Measurements from ENCODE around the gene KCNH4. TPM values are rescaled to one million over a fixed set of nuclear protein-coding genes. Genes with fewer than 3 reads are reported as not detected.
A peak's percentile ranks its signal among the peaks of the same experiment; 100 is the strongest.

KCNH4 gene
- polyA plus RNA-seq, 3 donors: 0.05 TPM; not detected in 2

DNA sequence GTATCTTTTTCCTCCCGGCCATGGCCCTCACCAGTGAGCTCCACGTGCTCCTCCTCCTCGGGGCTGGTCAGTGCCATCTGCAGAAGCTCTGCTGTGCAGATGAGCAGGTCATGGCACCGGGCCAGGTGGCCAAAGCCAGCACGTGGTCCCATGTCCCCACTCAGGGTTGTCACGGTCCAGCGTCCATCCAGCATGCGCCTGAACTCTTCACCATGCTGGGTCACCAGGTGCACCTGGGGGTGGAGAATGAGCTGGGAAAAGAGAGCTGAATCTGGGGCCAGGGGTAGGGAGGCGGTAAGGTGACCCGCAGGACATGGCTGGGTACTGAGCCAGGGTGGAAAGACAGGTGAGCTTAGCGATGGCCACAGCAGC lies 69.7 kb downstream of the KCNH4 start:
- H3K4me2 ChIP-seq (replicated peaks; ENCODE audit: extremely low read depth, low read length, poor library complexity, severe bottlenecking): peak overlapping the region; percentile 75
- peak overlapping the region in 5 of 7 donors; percentile 6 to 93 (median 73) for H3K27ac Mint-ChIP-seq

DNA sequence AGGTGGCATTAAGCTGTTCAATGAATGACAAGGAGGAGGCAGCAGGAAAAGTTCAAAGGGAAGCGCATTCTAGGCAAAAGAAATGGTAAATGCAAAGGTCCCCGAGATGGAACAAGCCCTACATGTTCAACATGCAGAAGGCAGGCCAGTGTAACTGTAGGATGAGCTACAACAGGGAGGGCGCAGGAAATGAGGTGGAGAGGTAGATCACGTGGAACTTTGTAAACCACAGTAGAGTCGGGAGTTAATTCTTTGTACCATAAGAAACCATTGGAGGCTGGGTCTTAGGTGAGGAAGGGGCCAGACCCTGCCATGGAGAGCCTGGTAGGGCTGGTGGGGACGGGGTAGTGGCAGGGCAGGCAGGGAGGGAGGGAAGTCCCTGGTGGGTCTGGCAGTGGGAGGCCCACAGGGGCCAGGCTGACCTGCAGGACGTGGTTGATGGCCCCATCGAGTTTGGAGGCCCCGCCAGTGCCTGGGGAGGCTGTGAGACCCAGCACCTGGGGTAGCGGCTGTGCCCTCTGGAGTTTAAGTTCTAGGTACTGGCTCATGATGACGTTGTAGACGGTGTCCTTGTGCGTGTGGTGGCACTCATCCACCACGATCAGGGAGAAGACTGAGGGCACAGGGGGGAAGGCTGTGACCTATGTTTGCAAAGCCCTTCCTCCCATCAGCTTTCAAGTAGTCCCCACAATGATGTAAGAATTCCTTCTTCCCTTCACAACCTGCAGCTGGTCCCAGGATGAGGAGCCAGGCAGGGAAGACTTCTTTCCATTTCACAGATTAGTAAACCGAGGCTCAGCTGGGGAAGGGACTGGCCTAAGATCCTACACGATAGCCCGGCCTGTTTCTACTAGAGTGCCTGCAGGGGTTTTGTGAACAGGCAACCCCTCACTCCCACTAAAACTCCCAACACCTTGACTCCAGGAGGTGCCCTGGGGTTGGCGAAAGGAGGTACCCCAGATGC lies 70.4 kb downstream of the KCNH4 start:
- Histone ChIP-seq H3K79me2 (ENCODE audit: insufficient read depth, low read length) (peaks cover 5% of the 10 kb centered on the region), H3K4me3 (replicated peaks in 1 of 3; ENCODE audit: low read depth in 2 of 3, low read length in 3 of 3) (no peak overlapping the region), H3K9ac (ENCODE audit: insufficient read depth, low read length, poor library complexity, severe bottlenecking) (no peak overlapping the region), H3K36me3 (replicated peaks in 1 of 2; ENCODE audit: control insufficient read depth in 1 of 2, insufficient read depth in 2 of 2, low read length in 2 of 2) (peaks cover 6 to 17% of the 10 kb centered on the region in 2 donors), H4K20me1 (ENCODE audit: insufficient read depth, low read length) (no peaks in the 10 kb centered on the region), H2AFZ (ENCODE audit: insufficient read depth, low read depth, low read length, poor library complexity, severe bottlenecking) (no peak overlapping the region), H3K27ac (ENCODE audit: low read depth in 1 of 2, low read length in 2 of 2) (no peak overlapping the region), H3K9me3 (replicated peaks in 1 of 2; ENCODE audit: control insufficient read depth in 1 of 2, insufficient read depth in 1 of 2, low read length in 2 of 2) (no peaks in the 10 kb centered on the region), H3K27me3 (ENCODE audit: control insufficient read depth in 2 of 2, insufficient read depth in 2 of 2, low read length in 2 of 2) (no peaks in the 10 kb centered on the region), H3K4me1 (ENCODE audit: control insufficient read depth in 1 of 2, insufficient read depth in 2 of 2, low read length in 2 of 2) (peaks cover 29 to 35% of the 10 kb centered on the region in 2 donors), H3K4me2 (replicated peaks; ENCODE audit: extremely low read depth, low read length, poor library complexity, severe bottlenecking) (peak overlapping the region; percentile 75)
- no peak for DNase-seq
- 88% methylated on average over 14 of the region's 18 CpGs for WGBS (ENCODE audit: insufficient coverage)
- no peaks in the 10 kb centered on the region for H3K9me3 Mint-ChIP-seq
- H3K27ac Mint-ChIP-seq: peak overlapping the region in 1 of 7 donors; percentile 93
- TF ChIP-seq, protein P1, sequence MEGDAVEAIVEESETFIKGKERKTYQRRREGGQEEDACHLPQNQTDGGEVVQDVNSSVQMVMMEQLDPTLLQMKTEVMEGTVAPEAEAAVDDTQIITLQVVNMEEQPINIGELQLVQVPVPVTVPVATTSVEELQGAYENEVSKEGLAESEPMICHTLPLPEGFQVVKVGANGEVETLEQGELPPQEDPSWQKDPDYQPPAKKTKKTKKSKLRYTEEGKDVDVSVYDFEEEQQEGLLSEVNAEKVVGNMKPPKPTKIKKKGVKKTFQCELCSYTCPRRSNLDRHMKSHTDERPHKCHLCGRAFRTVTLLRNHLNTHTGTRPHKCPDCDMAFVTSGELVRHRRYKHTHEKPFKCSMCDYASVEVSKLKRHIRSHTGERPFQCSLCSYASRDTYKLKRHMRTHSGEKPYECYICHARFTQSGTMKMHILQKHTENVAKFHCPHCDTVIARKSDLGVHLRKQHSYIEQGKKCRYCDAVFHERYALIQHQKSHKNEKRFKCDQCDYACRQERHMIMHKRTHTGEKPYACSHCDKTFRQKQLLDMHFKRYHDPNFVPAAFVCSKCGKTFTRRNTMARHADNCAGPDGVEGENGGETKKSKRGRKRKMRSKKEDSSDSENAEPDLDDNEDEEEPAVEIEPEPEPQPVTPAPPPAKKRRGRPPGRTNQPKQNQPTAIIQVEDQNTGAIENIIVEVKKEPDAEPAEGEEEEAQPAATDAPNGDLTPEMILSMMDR (IDR thresholded peaks at IDR 0.05): no peak
- H3K4me1 Mint-ChIP-seq: peaks cover 29% of the 10 kb centered on the region
- H3K27me3 Mint-ChIP-seq (ENCODE audit: low read depth in 3 of 3): peaks cover 0 to 11% (median 0%) of the 10 kb centered on the region in 3 donors
- peaks cover 38 to 49% of the 10 kb centered on the region in 2 donors for H3K36me3 Mint-ChIP-seq
- H3K4me3 Mint-ChIP-seq: no peak overlapping the region
- intact Hi-C loops (cut with micrococcal nuclease): loop anchor here in 1 of 2 donors (5.0 kb wide), 2 partner anchors 48 to 193 kb away; partner anchors contain the start of gene ACLY

More for the DNA sequence above, 69.7 kb downstream of the KCNH4 start:
- Histone ChIP-seq H3K9ac (ENCODE audit: insufficient read depth, low read length, poor library complexity, severe bottlenecking) (no peak overlapping the region), H3K4me1 (ENCODE audit: control insufficient read depth in 1 of 2, insufficient read depth in 2 of 2, low read length in 2 of 2) (peaks cover 29 to 35% of the 10 kb centered on the region in 2 donors), H4K20me1 (ENCODE audit: insufficient read depth, low read length) (no peaks in the 10 kb centered on the region), H3K36me3 (replicated peaks in 1 of 2; ENCODE audit: control insufficient read depth in 1 of 2, insufficient read depth in 2 of 2, low read length in 2 of 2) (peaks cover 6 to 13% of the 10 kb centered on the region in 2 donors), H3K27ac (ENCODE audit: low read depth in 1 of 2, low read length in 2 of 2) (no peak overlapping the region), H3K79me2 (ENCODE audit: insufficient read depth, low read length) (peaks cover 5% of the 10 kb centered on the region), H3K9me3 (replicated peaks in 1 of 2; ENCODE audit: control insufficient read depth in 1 of 2, insufficient read depth in 1 of 2, low read length in 2 of 2) (no peaks in the 10 kb centered on the region), H3K27me3 (ENCODE audit: control insufficient read depth in 2 of 2, insufficient read depth in 2 of 2, low read length in 2 of 2) (no peaks in the 10 kb centered on the region), H3K4me3 (replicated peaks in 1 of 3; ENCODE audit: low read depth in 2 of 3, low read length in 3 of 3) (peak overlapping the region in 1 of 3 experiments; percentile 81), H2AFZ (ENCODE audit: insufficient read depth, low read depth, low read length, poor library complexity, severe bottlenecking) (no peak overlapping the region)
- WGBS (ENCODE audit: insufficient coverage): 93% methylated on average over 10 of the region's 11 CpGs
- Mint-ChIP-seq H3K36me3 (peaks cover 37 to 44% of the 10 kb centered on the region in 2 donors), H3K4me3 (no peak overlapping the region), H3K27me3 (ENCODE audit: low read depth in 3 of 3) (peaks cover 0 to 7% (median 0%) of the 10 kb centered on the region in 3 donors), H3K9me3 (no peaks in the 10 kb centered on the region), H3K4me1 (peaks cover 35% of the 10 kb centered on the region)
- TF ChIP-seq, protein P1 (IDR thresholded peaks at IDR 0.05): no peak
- no peak for DNase-seq
- intact Hi-C loops (cut with micrococcal nuclease): loop anchor here in 1 of 2 donors (5.0 kb wide), 2 partner anchors 49 to 194 kb away; partner anchors contain the start of gene ACLY

Data from CD14-positive monocyte (primary cell).